GM12878 (cell line): ENCODE measurements around the gene HAUS7.

Experiments
- ASH2L ChIP-seq: fragments of 300-600, 200-600 bp; sonication (generic); IDR thresholded peaks from 2 replicates; pipeline ENCODE4 v1.6.1; 2017; ENCODE audit warnings: low read depth, mild to moderate bottlenecking, borderline replicate concordance
- CEBPB ChIP-seq, 2 experiments: fragments of 150-350 bp in 1 of 2; IDR thresholded peaks; 2 replicates each; pipeline ENCODE4 v1.6.1; 2012 to 2014; ENCODE audit warnings: low read depth in 2 of 2, low read length in 2 of 2, borderline replicate concordance in 1 of 2, inconsistent platforms in 1 of 2
- MYC ChIP-seq: IDR thresholded peaks from 2 replicates; pipeline ENCODE4 v1.6.1; 2011; ENCODE audit warnings: mild to moderate bottlenecking, low read length, moderate library complexity, inconsistent platforms; ENCODE audit not compliant: insufficient read depth, insufficient replicate concordance, insufficient read length, severe bottlenecking
- POLR2A ChIP-seq: IDR thresholded peaks from 2 replicates; pipeline ENCODE4 v1.6.1; 2011; ENCODE audit warnings: low read depth, mild to moderate bottlenecking, low read length
- POLR2AphosphoS2 ChIP-seq: IDR thresholded peaks from 2 replicates; pipeline ENCODE4 v1.6.1; 2011; ENCODE audit warnings: low read depth, mild to moderate bottlenecking, low read length, improper control_type of control experiment, moderate library complexity
- POLR2AphosphoS5 ChIP-seq: IDR thresholded peaks from 2 replicates; pipeline ENCODE4 v1.6.1; 2011; ENCODE audit warnings: mild to moderate bottlenecking, low read length, inconsistent platforms
- RCOR1 ChIP-seq: conservative IDR thresholded peaks from 2 replicates; pipeline ENCODE4 v1.6.1; 2012; ENCODE audit warnings: low read depth, low read length, improper control_type of control experiment
- SREBF2 ChIP-seq: IDR thresholded peaks from 2 replicates; pipeline ENCODE4 v1.6.1; 2012; ENCODE audit warnings: mild to moderate bottlenecking, low read length
- TCF12 ChIP-seq: IDR thresholded peaks from 2 replicates; pipeline ENCODE4 v1.6.1; 2011; ENCODE audit warnings: low read depth, mild to moderate bottlenecking, low read length
- TF ChIP-seq, protein P1 (sequence below), 3 experiments: IDR thresholded peaks in 2 of 3; conservative IDR thresholded peaks in 1 of 3; 2 replicates each; pipeline ENCODE4 v1.5.1; 2011; ENCODE audit warnings: low read depth in 3 of 3, low read length in 3 of 3, mild to moderate bottlenecking in 3 of 3, control low read depth in 2 of 3, moderate library complexity in 2 of 3, inconsistent platforms in 1 of 3, mixed read lengths in 1 of 3; ENCODE audit not compliant: control insufficient read depth in 2 of 3, insufficient read depth in 1 of 3; ENCODE audit errors: extremely low read depth in 1 of 3
- TF ChIP-seq, protein P2 (sequence below): fragments of 450-650 bp; IDR thresholded peaks from 2 replicates; pipeline ENCODE4 v1.6.1; 2017; ENCODE audit warnings: mild to moderate bottlenecking, moderate library complexity
- TF ChIP-seq, protein P3 (sequence below): IDR thresholded peaks from 2 replicates; pipeline ENCODE4 v1.6.1; 2012; ENCODE audit warnings: low read length, inconsistent platforms
- TF ChIP-seq, protein P4 (sequence below): fragments of 450-650 bp; IDR thresholded peaks from 2 replicates; pipeline ENCODE4 v1.6.1; 2017; ENCODE audit warnings: mild to moderate bottlenecking

DNA sequence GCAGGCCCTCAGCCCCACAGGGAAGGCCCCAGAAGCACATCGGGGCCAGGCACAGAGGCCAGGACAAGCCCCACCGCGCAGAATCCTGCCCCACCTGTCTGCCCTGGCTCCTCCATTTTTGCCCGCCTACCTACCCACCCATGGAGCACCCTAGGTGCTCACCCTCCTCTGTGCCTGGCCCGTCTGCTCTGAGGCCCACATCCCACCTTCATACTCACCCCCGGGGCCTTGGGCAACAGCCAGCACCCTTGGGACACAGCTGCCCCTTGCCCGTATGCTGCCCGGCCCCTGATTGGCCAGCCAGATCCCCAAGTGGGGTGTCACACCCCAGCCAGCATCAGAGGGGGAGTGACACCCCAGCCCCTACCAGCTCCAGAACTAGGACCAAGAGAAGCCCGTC, 13.7 kb downstream of the HAUS7 start:
- TF ChIP-seq TCF12 (no peak), CEBPB (IDR thresholded peaks at IDR 0.05; ENCODE audit: borderline replicate concordance in 1 of 2, low read depth in 2 of 2, low read length in 2 of 2) (no peak), ASH2L (no peak), RCOR1 (no peak), MYC (no peak), POLR2A (no peak), SREBF2 (no peak), POLR2AphosphoS2 (no peak), POLR2AphosphoS5 (no peak)
- TF ChIP-seq, protein P1, sequence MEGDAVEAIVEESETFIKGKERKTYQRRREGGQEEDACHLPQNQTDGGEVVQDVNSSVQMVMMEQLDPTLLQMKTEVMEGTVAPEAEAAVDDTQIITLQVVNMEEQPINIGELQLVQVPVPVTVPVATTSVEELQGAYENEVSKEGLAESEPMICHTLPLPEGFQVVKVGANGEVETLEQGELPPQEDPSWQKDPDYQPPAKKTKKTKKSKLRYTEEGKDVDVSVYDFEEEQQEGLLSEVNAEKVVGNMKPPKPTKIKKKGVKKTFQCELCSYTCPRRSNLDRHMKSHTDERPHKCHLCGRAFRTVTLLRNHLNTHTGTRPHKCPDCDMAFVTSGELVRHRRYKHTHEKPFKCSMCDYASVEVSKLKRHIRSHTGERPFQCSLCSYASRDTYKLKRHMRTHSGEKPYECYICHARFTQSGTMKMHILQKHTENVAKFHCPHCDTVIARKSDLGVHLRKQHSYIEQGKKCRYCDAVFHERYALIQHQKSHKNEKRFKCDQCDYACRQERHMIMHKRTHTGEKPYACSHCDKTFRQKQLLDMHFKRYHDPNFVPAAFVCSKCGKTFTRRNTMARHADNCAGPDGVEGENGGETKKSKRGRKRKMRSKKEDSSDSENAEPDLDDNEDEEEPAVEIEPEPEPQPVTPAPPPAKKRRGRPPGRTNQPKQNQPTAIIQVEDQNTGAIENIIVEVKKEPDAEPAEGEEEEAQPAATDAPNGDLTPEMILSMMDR (IDR thresholded peaks at IDR 0.05 in 2 of 3, conservative IDR thresholded peaks at IDR 0.05 in 1 of 3; ENCODE audit: control insufficient read depth in 2 of 3, extremely low read depth in 1 of 3, insufficient read depth in 1 of 3, low read depth in 3 of 3, low read length in 3 of 3) = no peak
- TF ChIP-seq, protein P2, sequence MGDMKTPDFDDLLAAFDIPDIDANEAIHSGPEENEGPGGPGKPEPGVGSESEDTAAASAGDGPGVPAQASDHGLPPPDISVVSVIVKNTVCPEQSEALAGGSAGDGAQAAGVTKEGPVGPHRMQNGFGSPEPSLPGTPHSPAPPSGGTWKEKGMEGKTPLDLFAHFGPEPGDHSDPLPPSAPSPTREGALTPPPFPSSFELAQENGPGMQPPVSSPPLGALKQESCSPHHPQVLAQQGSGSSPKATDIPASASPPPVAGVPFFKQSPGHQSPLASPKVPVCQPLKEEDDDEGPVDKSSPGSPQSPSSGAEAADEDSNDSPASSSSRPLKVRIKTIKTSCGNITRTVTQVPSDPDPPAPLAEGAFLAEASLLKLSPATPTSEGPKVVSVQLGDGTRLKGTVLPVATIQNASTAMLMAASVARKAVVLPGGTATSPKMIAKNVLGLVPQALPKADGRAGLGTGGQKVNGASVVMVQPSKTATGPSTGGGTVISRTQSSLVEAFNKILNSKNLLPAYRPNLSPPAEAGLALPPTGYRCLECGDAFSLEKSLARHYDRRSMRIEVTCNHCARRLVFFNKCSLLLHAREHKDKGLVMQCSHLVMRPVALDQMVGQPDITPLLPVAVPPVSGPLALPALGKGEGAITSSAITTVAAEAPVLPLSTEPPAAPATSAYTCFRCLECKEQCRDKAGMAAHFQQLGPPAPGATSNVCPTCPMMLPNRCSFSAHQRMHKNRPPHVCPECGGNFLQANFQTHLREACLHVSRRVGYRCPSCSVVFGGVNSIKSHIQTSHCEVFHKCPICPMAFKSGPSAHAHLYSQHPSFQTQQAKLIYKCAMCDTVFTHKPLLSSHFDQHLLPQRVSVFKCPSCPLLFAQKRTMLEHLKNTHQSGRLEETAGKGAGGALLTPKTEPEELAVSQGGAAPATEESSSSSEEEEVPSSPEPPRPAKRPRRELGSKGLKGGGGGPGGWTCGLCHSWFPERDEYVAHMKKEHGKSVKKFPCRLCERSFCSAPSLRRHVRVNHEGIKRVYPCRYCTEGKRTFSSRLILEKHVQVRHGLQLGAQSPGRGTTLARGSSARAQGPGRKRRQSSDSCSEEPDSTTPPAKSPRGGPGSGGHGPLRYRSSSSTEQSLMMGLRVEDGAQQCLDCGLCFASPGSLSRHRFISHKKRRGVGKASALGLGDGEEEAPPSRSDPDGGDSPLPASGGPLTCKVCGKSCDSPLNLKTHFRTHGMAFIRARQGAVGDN = no peak
- TF ChIP-seq, protein P3, sequence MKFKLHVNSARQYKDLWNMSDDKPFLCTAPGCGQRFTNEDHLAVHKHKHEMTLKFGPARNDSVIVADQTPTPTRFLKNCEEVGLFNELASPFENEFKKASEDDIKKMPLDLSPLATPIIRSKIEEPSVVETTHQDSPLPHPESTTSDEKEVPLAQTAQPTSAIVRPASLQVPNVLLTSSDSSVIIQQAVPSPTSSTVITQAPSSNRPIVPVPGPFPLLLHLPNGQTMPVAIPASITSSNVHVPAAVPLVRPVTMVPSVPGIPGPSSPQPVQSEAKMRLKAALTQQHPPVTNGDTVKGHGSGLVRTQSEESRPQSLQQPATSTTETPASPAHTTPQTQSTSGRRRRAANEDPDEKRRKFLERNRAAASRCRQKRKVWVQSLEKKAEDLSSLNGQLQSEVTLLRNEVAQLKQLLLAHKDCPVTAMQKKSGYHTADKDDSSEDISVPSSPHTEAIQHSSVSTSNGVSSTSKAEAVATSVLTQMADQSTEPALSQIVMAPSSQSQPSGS = no peak
- TF ChIP-seq, protein P4, sequence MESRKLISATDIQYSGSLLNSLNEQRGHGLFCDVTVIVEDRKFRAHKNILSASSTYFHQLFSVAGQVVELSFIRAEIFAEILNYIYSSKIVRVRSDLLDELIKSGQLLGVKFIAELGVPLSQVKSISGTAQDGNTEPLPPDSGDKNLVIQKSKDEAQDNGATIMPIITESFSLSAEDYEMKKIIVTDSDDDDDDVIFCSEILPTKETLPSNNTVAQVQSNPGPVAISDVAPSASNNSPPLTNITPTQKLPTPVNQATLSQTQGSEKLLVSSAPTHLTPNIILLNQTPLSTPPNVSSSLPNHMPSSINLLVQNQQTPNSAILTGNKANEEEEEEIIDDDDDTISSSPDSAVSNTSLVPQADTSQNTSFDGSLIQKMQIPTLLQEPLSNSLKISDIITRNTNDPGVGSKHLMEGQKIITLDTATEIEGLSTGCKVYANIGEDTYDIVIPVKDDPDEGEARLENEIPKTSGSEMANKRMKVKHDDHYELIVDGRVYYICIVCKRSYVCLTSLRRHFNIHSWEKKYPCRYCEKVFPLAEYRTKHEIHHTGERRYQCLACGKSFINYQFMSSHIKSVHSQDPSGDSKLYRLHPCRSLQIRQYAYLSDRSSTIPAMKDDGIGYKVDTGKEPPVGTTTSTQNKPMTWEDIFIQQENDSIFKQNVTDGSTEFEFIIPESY = no peak
